ENCODE results near the gene SYT15B. TPM values are rescaled to one million over a fixed set of nuclear protein-coding genes. Genes with fewer than 3 reads are reported as not detected.
"Not testable (repeated sequence)": the region's sequence is repeated elsewhere in the genome, so short reads cannot be mapped to it uniquely, and the experiment has no call there.

Gene SYT15B
- total RNA-seq, 1 donor from 2014 or later, result 68.3 TPM

GRCh38 chr10:47753176-47753575 is 10.2 kb downstream of the SYT15B start:
- H3K27me3 ChIP-seq; H3K36me3 ChIP-seq; DNase-seq (ENCODE audit: low spot score in 2 of 2); H3K27ac ChIP-seq; H3K9me3 ChIP-seq; H3K4me3 ChIP-seq; intact Hi-C loops (cut with DNase I); H3K4me1 ChIP-seq: not testable (repeated sequence)

- H3K9me3 ChIP-seq; H3K36me3 ChIP-seq; intact Hi-C loops (cut with DNase I); DNase-seq (ENCODE audit: low spot score in 2 of 2); H3K27ac ChIP-seq; H3K27me3 ChIP-seq; H3K4me1 ChIP-seq; H3K4me3 ChIP-seq: not testable (repeated sequence)
Observed at GRCh38 chr10:47751821-47752220, 11.6 kb downstream of the SYT15B start.

- H3K27ac ChIP-seq; H3K4me3 ChIP-seq; intact Hi-C loops (cut with DNase I); H3K4me1 ChIP-seq; H3K9me3 ChIP-seq; H3K36me3 ChIP-seq; DNase-seq (ENCODE audit: low spot score in 2 of 2); H3K27me3 ChIP-seq: not testable (repeated sequence)
Observed at GRCh38 chr10:47750360-47750759, 13.0 kb downstream of the SYT15B start.

GRCh38 chr10:47746780-47747376 is 16.5 kb downstream of the SYT15B start:
- H3K27ac ChIP-seq; H3K27me3 ChIP-seq; intact Hi-C loops (cut with DNase I); H3K4me3 ChIP-seq; DNase-seq (ENCODE audit: low spot score in 2 of 2); H3K4me1 ChIP-seq; H3K36me3 ChIP-seq; H3K9me3 ChIP-seq: not testable (repeated sequence)

- H3K9me3 ChIP-seq; H3K4me3 ChIP-seq; DNase-seq (ENCODE audit: low spot score in 2 of 2); H3K4me1 ChIP-seq; H3K36me3 ChIP-seq; H3K27me3 ChIP-seq; intact Hi-C loops (cut with DNase I); H3K27ac ChIP-seq: not testable (repeated sequence)
Observed at GRCh38 chr10:47744881-47745280, 18.5 kb downstream of the SYT15B start.

- peak overlapping the region; percentile 33 to 60 for H3K4me3 ChIP-seq
- H3K27ac ChIP-seq, result not testable (repeated sequence)
Observed at GRCh38 chr10:47743611-47744550, 19.5 kb downstream of the SYT15B start.

GRCh38 chr10:47740868-47741267 is 22.5 kb downstream of the SYT15B start:
- H3K4me1 ChIP-seq; H3K27me3 ChIP-seq; intact Hi-C loops (cut with DNase I); DNase-seq (ENCODE audit: low spot score in 2 of 2); H3K9me3 ChIP-seq; H3K27ac ChIP-seq; H3K36me3 ChIP-seq; H3K4me3 ChIP-seq: not testable (repeated sequence)

More at GRCh38 chr10:47743611-47744550, 19.5 kb downstream of the SYT15B start:
- H3K36me3 ChIP-seq; intact Hi-C loops (cut with DNase I); H3K27me3 ChIP-seq; DNase-seq (ENCODE audit: low spot score in 2 of 2); H3K4me1 ChIP-seq; H3K9me3 ChIP-seq: not testable (repeated sequence)
- peak in 2 of 3 experiments; percentile 13 to 27 for TF ChIP-seq CTCF (IDR thresholded peaks at IDR 0.05)

- H3K36me3 ChIP-seq; H3K27ac ChIP-seq; H3K9me3 ChIP-seq; DNase-seq (ENCODE audit: low spot score in 2 of 2); H3K4me3 ChIP-seq; H3K4me1 ChIP-seq; H3K27me3 ChIP-seq; intact Hi-C loops (cut with DNase I): not testable (repeated sequence)
Observed at GRCh38 chr10:47730911-47731310, 32.5 kb downstream of the SYT15B start.

- H3K4me1 ChIP-seq; H3K4me3 ChIP-seq; intact Hi-C loops (cut with DNase I): not testable (repeated sequence)
Observed at GRCh38 chr10:47725740-47726139, 37.7 kb downstream of the SYT15B start.

GRCh38 chr10:47725047-47725446 is 38.3 kb downstream of the SYT15B start:
- H3K4me1 ChIP-seq; H3K36me3 ChIP-seq; H3K9me3 ChIP-seq; H3K4me3 ChIP-seq; H3K27ac ChIP-seq; DNase-seq (ENCODE audit: low spot score in 2 of 2); H3K27me3 ChIP-seq; intact Hi-C loops (cut with DNase I): not testable (repeated sequence)

More at GRCh38 chr10:47725740-47726139, 37.7 kb downstream of the SYT15B start:
- not testable (repeated sequence) for H3K36me3 ChIP-seq; H3K27ac ChIP-seq; H3K27me3 ChIP-seq; H3K9me3 ChIP-seq; DNase-seq (ENCODE audit: low spot score in 2 of 2)

- H3K4me3 ChIP-seq; intact Hi-C loops (cut with DNase I); H3K4me1 ChIP-seq; H3K36me3 ChIP-seq; DNase-seq (ENCODE audit: low spot score in 2 of 2); H3K27me3 ChIP-seq; H3K9me3 ChIP-seq; H3K27ac ChIP-seq: not testable (repeated sequence)
Observed at GRCh38 chr10:47724119-47724518, 39.3 kb downstream of the SYT15B start.

GRCh38 chr10:47723362-47723761 is 40.0 kb downstream of the SYT15B start:
- intact Hi-C loops (cut with DNase I); H3K27ac ChIP-seq; H3K9me3 ChIP-seq; H3K4me1 ChIP-seq; H3K4me3 ChIP-seq; H3K36me3 ChIP-seq; DNase-seq (ENCODE audit: low spot score in 2 of 2); H3K27me3 ChIP-seq: not testable (repeated sequence)

GRCh38 chr10:47717011-47717769 is 46.2 kb downstream of the SYT15B start:
- H3K9me3 ChIP-seq; H3K4me1 ChIP-seq; DNase-seq (ENCODE audit: low spot score in 2 of 2); intact Hi-C loops (cut with DNase I); H3K36me3 ChIP-seq; H3K27ac ChIP-seq; H3K27me3 ChIP-seq; H3K4me3 ChIP-seq: not testable (repeated sequence)
